Mononuclear cell (primary cell): Measurements from ENCODE around the gene JMJD8. TPM values are rescaled to one million over a fixed set of nuclear protein-coding genes. Genes with fewer than 3 reads are reported as not detected.

Experiments
- H3K27me3 ChIP-seq: 2 replicates; pipeline ENCODE4 v1.6.0; 2011; ENCODE audit warnings: low read length, control low read depth; ENCODE audit not compliant: insufficient read depth
- H3K4me1 ChIP-seq: 2 replicates; pipeline ENCODE4 v1.5.1; 2011; ENCODE audit warnings: mild to moderate bottlenecking, low read length, control low read depth; ENCODE audit not compliant: insufficient read depth
- H3K4me3 ChIP-seq: 2 replicates; pipeline ENCODE4 v1.5.1; 2011; ENCODE audit warnings: mild to moderate bottlenecking, low read length, moderate library complexity
- H3K9me3 ChIP-seq: 2 replicates; pipeline ENCODE4 v1.5.1; 2011; ENCODE audit warnings: low read depth, mild to moderate bottlenecking, control low read depth, low read length
- total RNA-seq: library from RNA; depleted of rRNA; stranded (reverse); fragments of >200 nt; gene quantifications from one replicate; pipeline ENCODE4 v1.2.3, GENCODE V29; 2012

The JMJD8 gene
- total RNA-seq, 1 donor, result 25.0 TPM

DNA sequence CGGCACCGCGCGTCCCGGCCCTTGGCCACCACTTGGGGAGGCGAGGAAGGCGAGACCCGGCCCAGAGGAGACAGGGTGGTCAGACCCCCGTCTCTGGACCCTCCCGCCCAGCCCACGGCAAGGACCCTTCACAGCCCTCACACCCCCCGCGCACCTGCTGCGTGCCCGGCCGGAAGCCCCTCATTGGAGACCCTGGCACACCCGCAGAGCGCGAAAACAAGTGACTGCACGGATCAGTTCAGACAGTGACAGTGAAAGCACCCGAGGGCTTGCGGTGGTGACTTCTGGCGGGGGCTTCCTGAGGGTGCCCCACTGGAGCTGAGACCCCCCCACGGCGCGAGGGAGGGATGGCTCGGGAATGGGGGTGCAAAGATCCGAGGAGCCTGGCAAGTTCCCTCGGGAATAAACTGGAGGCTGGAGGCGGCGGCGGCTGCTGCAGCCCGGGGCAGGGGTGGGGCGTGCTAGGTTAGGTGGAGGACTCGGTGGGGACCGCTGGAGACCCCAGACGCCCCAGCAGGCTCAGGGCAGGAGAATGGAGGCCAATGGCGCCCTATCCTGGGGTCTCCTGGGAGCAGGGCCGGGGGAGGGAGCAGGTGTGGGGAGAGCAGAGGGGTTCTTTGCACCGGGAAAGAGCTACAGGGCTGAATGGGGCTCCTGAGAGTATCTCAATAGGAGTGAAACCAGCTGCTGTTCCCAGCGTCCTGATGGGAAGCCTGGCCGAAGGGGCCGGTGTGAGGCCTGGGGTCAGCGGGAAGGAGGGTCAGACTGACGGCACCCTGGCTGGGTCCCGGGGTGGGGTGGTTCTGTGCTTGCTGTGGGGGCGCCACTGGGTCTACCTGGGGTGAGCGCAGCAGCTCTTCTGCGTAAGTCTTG lies 22.3 kb upstream of the JMJD8 start:
- H3K9me3 ChIP-seq, result no peaks in the 10 kb centered on the region
- H3K4me3 ChIP-seq, result no peak overlapping the region
- peaks cover 35% of the 10 kb centered on the region for H3K27me3 ChIP-seq
- no peaks in the 10 kb centered on the region for H3K4me1 ChIP-seq

GRCh38 chr16:705431-706188 lies 21.5 kb upstream of the JMJD8 start, which contains the start of gene FBXL16:
Gene FBXL16, minus strand, starts transcription at chr16:705801. Its CDS starts 8,396 bp downstream, at chr16:697405.
- no peaks in the 10 kb centered on the region for H3K9me3 ChIP-seq
- peaks cover 40% of the 10 kb centered on the region for H3K27me3 ChIP-seq
- no peak within 1 kb of the TSS for H3K4me3 ChIP-seq
- H3K4me1 ChIP-seq, result no peaks in the 10 kb centered on the region

- peaks cover 43% of the 10 kb centered on the region for H3K27me3 ChIP-seq
- H3K9me3 ChIP-seq, result no peaks in the 10 kb centered on the region
- H3K4me3 ChIP-seq, result no peak overlapping the region
- peaks cover 8% of the 10 kb centered on the region for H3K4me1 ChIP-seq
These were observed 20.6 kb upstream of the JMJD8 start for GRCh38 chr16:704552-705380.

- no peak overlapping the region for H3K4me3 ChIP-seq
- H3K27me3 ChIP-seq, result peaks cover 40% of the 10 kb centered on the region
- H3K4me1 ChIP-seq, result peaks cover 8% of the 10 kb centered on the region
- H3K9me3 ChIP-seq, result no peaks in the 10 kb centered on the region
These were observed 19.9 kb upstream of the JMJD8 start for GRCh38 chr16:704047-704446.

- H3K4me1 ChIP-seq, result peaks cover 8% of the 10 kb centered on the region
- H3K9me3 ChIP-seq, result no peaks in the 10 kb centered on the region
- H3K4me3 ChIP-seq, result no peak overlapping the region
- H3K27me3 ChIP-seq, result peaks cover 40% of the 10 kb centered on the region
These were observed 19.3 kb upstream of the JMJD8 start for GRCh38 chr16:703406-703805.

GRCh38 chr16:702341-702740 lies 18.2 kb upstream of the JMJD8 start:
- no peaks in the 10 kb centered on the region for H3K9me3 ChIP-seq
- H3K4me3 ChIP-seq, result no peak overlapping the region
- H3K27me3 ChIP-seq, result peaks cover 35% of the 10 kb centered on the region
- peaks cover 8% of the 10 kb centered on the region for H3K4me1 ChIP-seq

GRCh38 chr16:700684-701584 lies 16.8 kb upstream of the JMJD8 start:
- Histone ChIP-seq H3K27me3 (peaks cover 32% of the 10 kb centered on the region), H3K9me3 (no peaks in the 10 kb centered on the region), H3K4me1 (peaks cover 12% of the 10 kb centered on the region), H3K4me3 (no peak overlapping the region)

DNA sequence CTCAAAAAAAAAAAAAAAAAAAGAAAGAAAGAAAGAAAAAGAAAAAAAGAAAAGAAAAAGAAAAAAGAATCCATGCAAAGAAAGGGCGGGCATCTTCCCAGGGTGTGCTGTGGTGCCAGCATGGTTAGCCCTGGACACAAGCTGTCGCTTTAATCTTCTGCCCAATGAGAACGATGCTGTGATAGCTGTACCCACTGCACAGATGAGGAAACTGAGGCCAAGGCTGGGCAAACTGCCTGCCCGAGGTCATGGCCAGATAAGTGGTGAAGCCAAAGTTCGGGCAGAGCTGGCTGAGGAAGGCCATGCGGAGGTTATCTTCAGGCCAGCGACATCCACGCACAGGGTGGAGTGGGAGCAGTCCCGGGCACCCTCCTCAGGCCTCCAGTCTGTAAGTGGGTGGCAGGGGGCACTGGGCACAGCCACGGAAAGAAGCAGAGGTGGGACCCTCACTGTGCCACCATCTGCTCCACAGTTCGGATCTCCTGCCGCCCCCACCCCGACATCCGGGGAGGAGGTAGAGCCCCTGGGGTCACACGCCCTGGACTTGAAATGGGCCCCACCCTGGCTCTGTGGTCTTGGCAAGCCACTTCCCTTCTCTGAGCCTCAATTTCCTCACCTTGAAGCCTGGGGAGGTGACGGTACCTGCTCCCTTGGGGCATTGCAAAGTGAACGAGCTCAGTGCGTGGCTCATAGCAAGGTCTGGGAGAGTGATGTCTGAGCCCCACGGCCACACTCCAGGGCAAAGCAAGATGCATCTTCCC lies 15.0 kb upstream of the JMJD8 start:
- Histone ChIP-seq H3K4me1 (peaks cover 26% of the 10 kb centered on the region), H3K9me3 (no peaks in the 10 kb centered on the region), H3K27me3 (peaks cover 33% of the 10 kb centered on the region), H3K4me3 (no peak overlapping the region)

DNA sequence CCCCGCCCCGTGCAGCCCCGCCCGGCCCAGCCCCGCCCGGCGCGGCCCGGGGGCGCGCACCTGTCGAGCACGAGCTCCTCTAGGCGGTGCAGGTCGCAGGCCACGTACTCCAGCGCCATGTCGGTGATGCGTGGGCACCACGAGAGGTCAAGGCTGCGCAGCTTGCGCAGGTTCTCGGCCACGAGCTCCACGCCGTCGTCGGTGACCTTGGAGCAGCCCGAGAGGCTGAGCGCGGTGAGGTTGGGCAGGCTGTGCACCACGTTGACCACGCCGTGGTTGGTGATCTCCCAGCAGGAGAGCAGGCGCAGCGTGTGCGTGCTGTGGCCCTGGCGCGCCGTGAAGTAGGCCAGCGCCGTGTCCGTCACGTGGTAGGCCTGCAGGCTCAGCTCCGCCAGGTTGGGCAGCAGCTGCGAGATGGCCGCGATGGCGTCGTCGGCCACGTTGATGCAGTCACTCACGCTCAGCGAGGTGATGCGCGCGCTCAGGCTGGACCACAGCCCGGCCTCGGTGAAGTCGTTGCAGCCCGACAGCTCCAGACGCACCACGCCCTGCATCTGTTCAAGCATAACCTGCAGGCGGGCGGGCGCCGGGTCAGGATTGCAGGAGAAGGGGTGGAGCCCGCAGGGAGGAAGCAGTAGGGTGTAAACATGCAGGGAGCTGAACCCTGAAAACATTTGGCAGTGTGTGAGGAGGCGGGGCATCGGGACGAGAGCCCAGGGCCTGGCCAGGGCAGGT lies 11.4 kb upstream of the JMJD8 start:
- Histone ChIP-seq H3K4me3 (peak overlapping the region; percentile 23), H3K27me3 (peaks cover 31% of the 10 kb centered on the region), H3K4me1 (peaks cover 29% of the 10 kb centered on the region), H3K9me3 (no peaks in the 10 kb centered on the region)

- Histone ChIP-seq H3K9me3 (no peaks in the 10 kb centered on the region), H3K4me3 (peak overlapping the region; percentile 23), H3K4me1 (peaks cover 25% of the 10 kb centered on the region), H3K27me3 (peaks cover 28% of the 10 kb centered on the region)
These were observed 10.8 kb upstream of the JMJD8 start for GRCh38 chr16:694863-695354.

DNA sequence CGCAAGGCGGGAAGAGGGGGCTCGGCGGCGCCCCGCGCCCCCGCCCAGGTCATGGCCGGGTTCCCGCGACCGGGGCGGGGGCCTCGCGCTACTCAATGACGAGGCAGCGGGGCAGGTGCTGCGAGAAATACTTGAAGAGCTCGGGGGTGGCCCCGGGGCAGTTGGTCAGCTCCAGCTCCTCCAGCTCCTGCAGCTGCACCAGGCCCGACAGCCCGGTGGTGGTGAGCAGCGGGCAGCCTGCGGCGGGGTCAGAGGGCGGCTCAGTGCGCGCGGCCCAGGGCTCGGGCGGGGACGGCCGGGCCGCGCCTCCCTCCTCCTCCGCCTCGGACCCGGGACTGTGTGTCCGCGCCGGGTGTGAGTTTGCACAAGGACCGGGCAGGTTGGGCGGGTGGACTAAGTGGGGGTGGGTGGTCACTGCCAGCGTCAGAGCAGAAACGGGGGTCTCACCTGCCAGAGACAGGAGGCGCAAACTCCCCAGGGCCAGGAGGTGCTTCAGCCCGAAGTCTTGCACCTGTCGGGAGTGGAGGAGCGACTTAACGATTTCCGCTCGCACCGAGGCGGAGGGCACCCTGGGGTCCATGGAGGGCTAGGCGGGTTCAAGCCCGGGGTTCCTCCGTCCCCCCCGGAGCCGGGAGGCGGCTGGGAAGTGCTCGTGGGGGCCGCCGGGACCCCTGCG lies 10.2 kb upstream of the JMJD8 start:
- Histone ChIP-seq H3K9me3 (no peaks in the 10 kb centered on the region), H3K27me3 (peaks cover 26% of the 10 kb centered on the region), H3K4me3 (peak overlapping the region; percentile 23), H3K4me1 (peaks cover 29% of the 10 kb centered on the region)

GRCh38 chr16:693766-694165 lies 9.6 kb upstream of the JMJD8 start:
- H3K27me3 ChIP-seq, result peaks cover 26% of the 10 kb centered on the region
- no peaks in the 10 kb centered on the region for H3K9me3 ChIP-seq
- no peak overlapping the region for H3K4me3 ChIP-seq
- peaks cover 34% of the 10 kb centered on the region for H3K4me1 ChIP-seq
